CD1c-positive myeloid dendritic cell (primary cell): Measurements from ENCODE around the gene LY9.

Source experiments
- DNase-seq: peaks from one replicate; pipeline ENCODE4 v3.0.0-alpha.2; 2016; ENCODE audit errors: extremely low spot score

Gene LY9

GRCh38 chr1:160795951-160796383 is at the start of gene LY9:
TSS of gene LY9 (plus strand) at chr1:160796174. CDS start at chr1:160796188, 14 bp downstream.
- peak; percentile 86 for DNase-seq

- no peak for DNase-seq
Observed at GRCh38 chr1:160746836-160747500, 49.0 kb upstream of the LY9 start.

GRCh38 chr1:160747717-160748116 is 48.3 kb upstream of the LY9 start:
- no peak for DNase-seq

GRCh38 chr1:160748181-160748877 is 47.6 kb upstream of the LY9 start:
- no peak for DNase-seq

GRCh38 chr1:160748878-160749269 is 47.1 kb upstream of the LY9 start:
- peak; percentile 69 for DNase-seq

- DNase-seq = no peak
Observed at GRCh38 chr1:160750608-160751007, 45.4 kb upstream of the LY9 start.

GRCh38 chr1:160752406-160752805 is 43.6 kb upstream of the LY9 start:
- DNase-seq = no peak

- no peak for DNase-seq
Observed at GRCh38 chr1:160752924-160753323, 43.0 kb upstream of the LY9 start.

GRCh38 chr1:160753594-160753993 is 42.4 kb upstream of the LY9 start:
- no peak for DNase-seq

- DNase-seq = no peak
Observed at GRCh38 chr1:160755461-160755860, 40.5 kb upstream of the LY9 start.

- DNase-seq = no peak
Observed at GRCh38 chr1:160755911-160756848, 39.8 kb upstream of the LY9 start.

- no peak for DNase-seq
Observed at GRCh38 chr1:160756849-160757201, 39.1 kb upstream of the LY9 start.

GRCh38 chr1:160758521-160758920 is 37.5 kb upstream of the LY9 start:
- no peak for DNase-seq

GRCh38 chr1:160759740-160760139 is 36.2 kb upstream of the LY9 start:
- no peak for DNase-seq

GRCh38 chr1:160761046-160761445 is 34.9 kb upstream of the LY9 start:
- DNase-seq = no peak

- DNase-seq = no peak
Observed at GRCh38 chr1:160761886-160762285, 34.1 kb upstream of the LY9 start.

- no peak for DNase-seq
Observed at GRCh38 chr1:160763993-160764392, 32.0 kb upstream of the LY9 start.

- DNase-seq = peak; percentile 13
Observed at GRCh38 chr1:160767395-160768294, 28.3 kb upstream of the LY9 start.

- DNase-seq = peak; percentile 83
Observed at GRCh38 chr1:160768295-160768657, 27.7 kb upstream of the LY9 start.

- no peak for DNase-seq
Observed at GRCh38 chr1:160772331-160772730, 23.6 kb upstream of the LY9 start.

GRCh38 chr1:160773093-160773492 is 22.9 kb upstream of the LY9 start:
- no peak for DNase-seq
